DMS 273 (cell line): ENCODE measurements around the gene LRRC47.
A peak's percentile ranks its signal among the peaks of the same experiment; 100 is the strongest.

ENCODE experiments used
- DNase-seq: peaks from one replicate; lab custom pipeline; 2025; ENCODE audit not compliant: unreplicated experiment; lab: John Stamatoyannopoulos, UW

The LRRC47 gene

DNA sequence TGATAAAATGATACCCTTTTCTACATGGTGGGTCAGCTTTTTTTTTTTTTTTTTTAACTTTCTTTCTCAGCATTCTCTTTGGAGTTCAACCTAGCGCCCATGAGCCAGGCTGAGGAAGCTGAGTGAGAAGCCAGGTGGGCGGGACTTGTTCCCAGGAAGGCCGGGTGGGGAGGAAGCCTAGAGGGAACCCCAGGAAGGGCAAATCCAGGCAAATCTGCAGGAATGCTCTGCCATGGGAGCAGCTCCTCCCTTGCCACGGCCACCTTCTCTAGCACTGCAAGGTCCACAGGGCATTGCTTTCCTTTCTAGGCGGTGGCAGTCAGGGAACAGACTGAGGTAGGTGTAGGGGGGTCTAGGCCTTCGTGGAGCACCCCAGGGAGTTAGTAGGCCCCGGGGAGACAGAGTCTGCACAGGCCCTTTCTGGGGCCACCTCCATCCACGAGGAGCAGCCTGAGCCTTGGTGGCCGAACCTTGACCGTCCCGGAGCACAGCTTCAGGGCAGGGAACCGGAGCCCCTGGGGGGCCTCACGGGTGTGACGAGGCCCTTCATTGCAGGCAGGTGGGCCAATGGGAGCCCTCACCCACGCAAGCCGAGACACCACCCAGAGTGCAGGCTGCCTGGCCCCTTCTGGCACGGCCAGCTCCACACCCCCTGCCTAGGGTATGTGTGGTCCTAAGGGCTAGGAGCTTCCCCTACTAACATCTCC, 62.3 kb downstream of the LRRC47 start:
- peak; percentile 55 for DNase-seq

DNA sequence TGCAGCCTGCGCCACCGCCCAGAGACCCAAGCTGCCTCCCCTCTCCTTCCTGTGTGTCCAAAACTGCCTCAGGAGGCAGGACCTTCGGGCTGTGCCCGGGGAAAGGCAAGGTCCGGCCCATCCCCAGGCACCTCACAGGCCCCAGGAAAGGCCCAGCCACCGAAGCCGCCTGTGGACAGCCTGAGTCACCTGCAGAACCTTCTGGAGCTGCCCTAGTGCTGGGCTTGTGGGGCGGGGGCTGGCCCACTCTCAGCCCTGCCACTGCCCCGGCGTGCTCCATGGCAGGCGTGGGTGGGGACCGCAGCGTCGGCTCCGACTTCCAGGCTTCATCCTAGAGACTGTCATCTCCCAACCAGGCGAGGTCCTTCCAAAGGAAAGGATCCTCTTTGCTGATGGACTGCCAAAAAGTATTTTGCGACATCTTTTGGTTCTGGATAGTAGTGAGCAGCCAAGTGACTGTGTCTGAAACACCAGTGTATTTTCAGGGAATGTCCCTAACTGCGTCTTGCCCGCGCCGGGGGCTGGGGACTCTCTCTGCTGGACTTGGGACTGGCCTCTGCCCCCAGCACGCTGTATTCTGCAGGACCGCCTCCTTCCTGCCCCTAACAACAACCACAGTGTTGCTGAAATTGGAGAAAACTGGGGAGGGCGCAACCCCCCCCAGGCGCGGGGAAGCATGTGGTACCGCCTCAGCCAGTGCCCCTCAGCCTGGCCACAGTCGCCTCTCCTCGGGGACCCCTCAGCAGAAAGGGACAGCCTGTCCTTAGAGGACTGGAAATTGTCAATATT, 63.0 kb downstream of the LRRC47 start:
- DNase-seq, result no peak

DNA sequence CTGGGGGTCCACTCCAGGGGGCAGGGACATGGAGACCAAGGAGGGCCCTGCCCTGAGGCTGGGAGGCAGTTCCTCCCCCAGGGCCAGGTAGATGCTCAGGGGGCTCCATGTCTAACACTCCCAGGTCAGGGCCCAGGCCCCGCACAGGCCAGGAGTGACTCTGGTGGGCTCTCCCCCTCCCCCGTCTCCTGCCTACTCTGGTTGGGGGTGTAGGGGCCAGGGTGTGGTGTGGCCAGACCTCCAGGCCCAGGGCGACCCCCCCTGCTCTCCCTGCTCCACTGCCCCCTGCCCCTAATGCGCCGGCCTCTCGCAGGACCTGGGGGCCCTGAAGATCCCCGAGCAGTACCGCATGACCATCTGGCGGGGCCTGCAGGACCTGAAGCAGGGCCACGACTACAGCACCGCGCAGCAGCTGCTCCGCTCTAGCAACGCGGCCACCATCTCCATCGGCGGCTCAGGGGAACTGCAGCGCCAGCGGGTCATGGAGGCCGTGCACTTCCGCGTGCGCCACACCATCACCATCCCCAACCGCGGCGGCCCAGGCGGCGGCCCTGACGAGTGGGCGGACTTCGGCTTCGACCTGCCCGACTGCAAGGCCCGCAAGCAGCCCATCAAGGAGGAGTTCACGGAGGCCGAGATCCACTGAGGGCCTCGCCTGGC, 63.7 kb downstream of the LRRC47 start:
- DNase-seq, result no peak

DNA sequence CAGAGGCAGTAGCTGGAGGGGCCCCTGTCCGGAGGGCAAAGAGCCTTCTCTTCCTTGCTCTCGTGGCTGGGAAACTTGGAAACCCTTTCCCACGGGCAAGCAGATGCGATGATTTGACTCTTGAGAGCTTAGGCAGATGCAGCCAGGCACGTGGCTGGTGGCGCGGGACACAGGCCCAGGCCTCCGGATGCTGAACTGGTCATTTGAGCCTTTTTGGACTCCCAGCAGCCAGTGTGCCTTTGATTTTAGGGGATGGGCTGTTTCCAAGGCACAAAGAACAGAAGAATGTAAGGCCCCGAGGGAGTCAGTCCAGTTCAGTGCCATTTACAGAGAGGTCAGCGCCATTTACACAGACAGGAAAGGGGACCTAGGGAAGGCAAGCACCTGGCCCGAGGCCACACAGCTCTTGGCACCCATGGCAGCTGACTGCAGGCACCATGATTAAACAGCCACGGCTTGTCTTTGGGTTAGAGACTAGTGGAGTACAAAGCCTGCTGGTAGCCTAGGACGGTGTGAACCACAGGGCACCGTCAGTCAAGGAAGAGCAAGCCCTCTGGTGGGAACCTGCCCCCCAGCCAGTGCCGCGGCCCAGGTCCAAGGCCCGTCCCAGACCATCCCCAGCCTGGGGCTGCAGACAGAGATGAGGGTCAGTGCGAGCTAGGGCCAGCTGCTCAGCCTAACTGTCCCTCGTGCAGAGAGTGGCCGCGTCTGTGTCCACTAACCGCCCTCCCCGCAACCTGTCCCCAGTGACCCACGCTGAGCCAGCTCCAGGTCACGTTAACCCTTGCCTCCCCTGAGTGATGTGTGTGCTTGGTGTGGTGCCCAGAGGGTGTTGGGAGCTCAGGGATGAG, 64.5 kb downstream of the LRRC47 start:
- DNase-seq, result no peak

DNA sequence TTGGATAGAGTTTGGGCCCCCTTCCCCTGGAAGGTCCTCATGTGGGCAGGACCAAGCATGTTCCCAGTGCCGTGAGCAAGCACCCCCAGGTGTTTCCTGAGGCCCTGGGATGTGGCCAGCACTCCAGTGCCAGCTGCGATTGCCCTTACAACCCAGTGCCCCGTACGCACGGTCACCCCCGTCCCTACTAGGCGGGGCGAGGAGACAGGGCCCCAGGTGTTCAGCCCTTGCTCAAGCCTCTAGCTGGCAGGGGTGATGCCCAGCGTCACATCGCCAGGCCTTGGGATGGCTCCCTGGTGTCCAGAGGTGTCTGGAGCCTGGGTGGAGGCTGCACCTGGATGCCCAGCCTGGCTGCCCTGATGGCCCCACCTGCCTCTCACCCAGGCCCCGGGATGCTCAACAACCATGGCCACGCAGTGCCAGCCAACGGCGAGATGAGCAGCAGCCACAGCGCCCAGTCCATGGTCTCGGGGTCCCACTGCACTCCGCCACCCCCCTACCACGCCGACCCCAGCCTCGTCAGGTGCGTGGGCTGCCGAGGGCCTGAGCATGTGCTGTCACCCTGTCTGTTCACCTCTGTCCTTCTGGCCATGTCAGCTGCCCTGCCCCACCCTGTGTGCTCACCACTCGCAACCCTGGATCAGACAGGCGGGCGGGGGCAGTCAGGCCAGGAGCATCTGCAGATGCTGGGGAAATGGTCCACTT, 65.6 kb downstream of the LRRC47 start:
- DNase-seq, result no peak

DNA sequence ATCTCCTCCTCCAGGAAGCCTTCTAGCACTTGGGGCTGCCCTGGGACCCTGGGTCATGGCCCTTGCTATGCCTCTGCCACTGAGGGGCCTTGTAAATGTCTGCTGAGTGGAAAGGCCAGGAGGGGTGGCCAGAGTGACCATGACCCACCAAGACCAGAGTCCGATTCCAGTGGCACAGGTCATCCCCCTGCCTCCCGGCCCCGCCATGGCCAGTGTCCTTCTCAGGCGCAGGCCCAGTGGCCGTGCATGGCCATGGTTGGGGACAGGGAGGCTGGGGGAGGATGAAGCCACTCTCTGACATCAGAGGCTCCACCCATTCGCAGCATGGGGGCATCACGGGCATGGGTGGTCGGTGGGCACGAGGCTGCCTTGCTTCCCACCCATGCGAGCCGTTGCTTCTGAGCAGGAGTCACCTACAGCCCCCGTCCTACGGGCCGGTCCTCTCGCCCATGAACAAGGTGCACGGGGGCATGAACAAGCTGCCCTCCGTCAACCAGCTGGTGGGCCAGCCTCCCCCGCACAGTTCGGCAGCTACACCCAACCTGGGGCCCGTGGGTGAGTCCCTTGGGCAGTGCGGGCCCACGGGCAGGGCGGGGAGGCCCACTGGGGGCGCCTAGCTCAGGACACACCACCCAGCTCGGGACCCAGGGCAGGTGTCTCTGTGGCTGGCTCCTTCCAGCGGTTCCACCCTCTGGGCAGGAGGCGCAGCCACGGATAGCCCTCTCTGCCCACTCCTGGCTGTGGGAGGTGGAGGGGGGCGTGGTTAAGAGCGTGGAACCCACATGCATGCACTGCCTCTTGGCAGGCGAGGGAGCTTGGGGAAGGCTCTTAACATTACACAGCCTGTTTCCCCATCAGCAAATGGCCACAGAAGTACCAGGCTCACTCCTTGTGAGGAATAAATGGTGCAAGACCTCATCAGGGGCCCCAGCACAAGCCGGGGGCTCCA, 66.4 kb downstream of the LRRC47 start:
- no peak for DNase-seq
